HG03159 (cell line): Measurements from ENCODE around the gene DAPK1.

Experiments
- ATAC-seq: cut with Tn5 transposase; IDR thresholded peaks from one replicate; pipeline ENCODE4 v1.9.1; 2021; ENCODE audit warnings: mild to moderate bottlenecking, moderate library complexity; ENCODE audit not compliant: unreplicated experiment

The DAPK1 gene

DNA sequence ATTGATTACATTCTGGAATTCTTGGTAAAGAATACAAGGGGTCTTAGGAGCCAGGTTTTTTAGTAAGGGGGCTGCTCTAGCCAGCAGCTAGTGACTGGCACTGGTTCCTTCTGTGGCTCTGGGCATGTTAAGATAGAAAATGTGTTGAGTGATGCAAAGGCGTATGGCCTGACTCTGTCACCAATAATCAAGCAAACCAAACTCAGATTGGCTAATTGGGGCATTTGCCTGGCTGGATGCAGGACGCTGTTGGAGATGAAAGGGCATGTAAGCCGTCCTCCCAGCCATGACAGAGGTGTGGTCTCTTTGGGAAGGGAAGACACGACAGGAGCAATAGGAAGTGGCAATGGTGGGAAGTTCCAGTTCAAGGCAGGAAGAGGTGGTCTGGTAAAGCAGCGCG is 140.6 kb downstream of the DAPK1 start:
- ATAC-seq: no peak

DNA sequence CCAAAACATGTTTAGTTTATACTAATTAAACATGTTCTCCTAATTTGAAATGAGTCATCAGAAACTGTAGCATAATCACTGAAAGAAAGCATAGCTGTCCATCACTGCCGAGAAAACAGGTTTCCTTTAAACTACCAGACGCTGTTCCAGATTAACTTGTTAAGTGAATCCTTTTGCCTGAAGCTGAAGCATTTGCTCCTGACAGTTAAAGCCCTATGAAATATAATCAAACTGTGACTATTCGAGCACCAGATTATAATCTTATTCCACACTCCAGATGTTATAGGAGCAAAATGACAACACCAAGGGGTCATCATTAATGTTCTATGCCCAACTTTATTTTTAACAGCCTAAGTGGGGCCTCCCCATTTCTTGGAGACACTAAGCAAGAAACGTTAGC is 142.3 kb downstream of the DAPK1 start:
- ATAC-seq: no peak

DNA sequence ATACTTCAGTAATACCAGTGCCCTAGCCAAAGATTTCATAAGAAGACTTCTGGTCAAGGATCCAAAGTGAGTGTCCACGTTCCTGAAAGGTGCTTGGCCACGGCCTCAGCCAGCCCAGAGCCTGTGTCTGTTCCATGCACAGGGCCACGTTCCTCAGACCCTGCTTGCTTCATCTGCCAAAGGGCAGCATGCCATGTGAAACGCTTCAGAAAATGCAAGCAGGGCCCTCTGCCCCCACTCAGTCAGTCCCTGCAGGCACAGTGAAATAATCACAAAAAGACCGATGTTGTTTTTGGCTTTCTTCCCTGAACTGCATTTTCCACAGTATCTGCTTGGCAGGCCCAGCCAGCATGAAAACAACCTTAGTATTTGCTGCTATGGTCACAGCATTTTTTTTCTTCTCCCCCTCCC is 142.7 kb downstream of the DAPK1 start:
- ATAC-seq: no peak

DNA sequence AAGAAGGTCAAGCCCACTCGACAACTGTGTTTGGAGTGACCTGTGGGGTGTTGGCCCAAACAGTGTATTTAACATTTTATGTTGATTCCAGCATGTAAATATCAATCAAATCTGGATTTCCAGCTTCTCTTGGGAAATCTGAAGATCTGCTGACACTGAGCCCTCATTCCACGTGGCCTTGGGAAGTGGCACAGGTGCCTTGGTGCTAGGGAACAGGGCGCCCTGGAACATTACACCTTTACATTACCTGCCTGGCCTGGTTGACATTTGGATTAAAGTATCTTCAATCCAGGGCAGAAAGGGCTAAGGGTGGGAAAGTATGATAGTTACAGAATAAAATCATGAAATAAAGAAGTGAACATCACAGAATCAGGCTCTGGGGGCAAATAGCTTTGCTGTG is 143.4 kb downstream of the DAPK1 start:
- no peak for ATAC-seq

DNA sequence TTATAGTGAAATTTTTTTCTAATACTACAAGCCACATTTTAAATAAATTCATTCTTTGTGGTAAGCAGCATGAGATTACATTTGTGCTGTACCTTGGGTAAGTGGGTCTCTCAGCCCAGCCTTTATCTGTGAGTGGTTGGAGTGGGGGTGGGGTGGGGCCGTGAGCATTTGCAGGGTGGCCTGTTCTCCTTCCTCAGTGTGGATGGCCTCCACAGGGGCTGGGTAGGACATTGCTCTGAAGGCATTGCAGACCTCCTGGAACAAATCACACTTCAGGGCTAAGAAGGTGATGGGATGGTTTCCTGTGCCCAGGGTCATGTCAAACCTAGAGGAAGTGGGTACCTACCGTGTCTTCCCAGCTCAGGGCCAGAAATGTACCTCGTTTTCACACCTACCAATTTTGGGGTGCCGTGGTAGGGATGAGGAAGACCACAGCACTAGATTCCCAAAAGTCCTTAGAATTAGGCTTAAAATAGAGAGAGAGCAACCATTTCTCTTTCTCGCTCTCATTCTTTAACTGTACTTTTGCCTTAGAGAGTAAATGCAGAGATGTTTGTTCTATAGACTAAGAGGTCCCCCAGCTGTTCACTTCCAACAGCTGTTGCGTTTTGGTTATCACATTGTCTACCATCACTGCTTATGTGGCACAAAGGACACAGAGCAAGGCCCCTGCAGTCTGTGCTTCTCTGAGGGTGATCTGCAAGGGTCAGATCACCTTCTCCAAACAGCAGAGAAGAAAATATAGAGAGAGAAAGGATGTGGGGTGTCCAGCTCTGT is 144.9 kb downstream of the DAPK1 start:
- ATAC-seq: no peak

DNA sequence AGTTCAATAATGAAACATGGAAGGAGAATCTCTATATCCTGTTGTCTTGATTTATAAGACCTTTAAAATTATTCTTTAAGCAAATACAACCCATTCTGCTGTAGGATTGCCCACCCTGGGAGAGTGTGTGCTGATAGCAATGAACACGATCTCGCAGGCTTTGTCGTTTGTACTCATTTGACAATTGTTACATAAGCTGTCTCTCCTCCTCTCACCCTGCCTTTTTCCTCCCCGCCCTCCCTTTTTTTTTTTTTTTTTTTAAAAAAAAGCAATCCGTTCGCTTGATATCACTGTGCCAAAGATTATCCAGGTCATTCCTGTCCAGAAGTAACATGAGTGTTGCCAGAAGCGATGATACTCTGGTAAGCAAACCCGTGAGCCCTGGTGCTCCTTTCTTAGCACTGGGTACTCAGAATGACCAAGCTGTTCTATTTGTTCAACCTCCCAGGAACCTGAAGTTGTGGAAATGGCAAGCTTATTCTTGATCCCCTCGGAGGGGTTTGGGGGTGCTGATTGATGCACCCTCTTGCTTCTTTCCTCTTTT is 145.5 kb downstream of the DAPK1 start:
- no peak for ATAC-seq

DNA sequence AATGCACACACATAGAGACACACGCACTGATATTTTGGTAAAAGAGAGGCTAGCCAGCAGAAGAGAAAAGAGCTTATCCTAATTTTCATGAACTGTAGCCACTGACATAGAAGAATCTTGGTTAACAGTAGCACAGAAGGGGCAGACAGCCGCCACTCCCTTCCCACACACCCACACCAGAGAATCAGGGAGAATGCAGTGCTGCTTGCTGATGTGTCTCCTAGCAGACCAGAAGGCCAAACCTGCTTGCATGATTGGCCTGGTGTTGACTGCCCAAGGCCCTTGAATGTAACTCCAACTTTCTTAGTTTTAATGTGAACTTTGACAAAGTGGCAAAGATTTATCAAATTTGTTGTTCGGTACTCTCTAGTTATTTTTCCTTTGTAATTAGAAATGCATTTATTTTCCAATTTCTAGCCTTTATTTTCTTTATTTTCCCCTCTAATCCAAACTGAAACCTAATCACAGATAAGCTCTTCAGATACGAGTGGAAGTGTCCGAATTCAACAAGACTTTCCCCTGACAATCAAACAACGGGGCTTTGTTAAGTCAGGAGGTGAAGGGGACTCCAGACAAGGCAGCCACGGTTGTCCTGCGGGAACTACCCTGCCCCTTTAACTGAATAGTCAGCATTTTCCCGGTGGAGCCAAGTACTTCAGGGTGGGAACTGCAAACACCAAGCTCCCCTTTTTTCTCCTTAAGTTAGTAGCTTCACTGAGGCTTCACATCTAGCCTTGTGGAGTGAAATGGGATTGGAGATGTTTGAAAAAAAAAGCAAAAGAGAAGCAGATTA is 146.3 kb downstream of the DAPK1 start:
- ATAC-seq: no peak

DNA sequence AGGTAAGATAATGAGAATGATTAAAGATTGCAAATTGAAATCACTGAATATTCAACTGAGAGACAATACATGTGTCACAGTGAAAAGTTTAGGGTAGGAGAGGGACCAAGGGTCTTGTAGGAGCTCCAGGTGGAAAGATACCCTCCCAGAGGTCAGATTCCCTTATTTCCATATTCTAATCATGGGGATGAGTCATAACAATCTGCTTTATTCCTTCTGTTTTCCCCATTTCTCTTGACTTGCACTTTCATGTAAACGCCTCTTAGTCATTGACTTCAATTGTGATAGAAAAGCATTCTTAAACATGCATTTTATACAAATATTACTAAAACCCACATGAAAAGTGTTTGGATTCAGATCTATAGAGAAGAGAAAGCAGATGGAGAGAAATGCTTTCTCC is 147.0 kb downstream of the DAPK1 start:
- no peak for ATAC-seq

DNA sequence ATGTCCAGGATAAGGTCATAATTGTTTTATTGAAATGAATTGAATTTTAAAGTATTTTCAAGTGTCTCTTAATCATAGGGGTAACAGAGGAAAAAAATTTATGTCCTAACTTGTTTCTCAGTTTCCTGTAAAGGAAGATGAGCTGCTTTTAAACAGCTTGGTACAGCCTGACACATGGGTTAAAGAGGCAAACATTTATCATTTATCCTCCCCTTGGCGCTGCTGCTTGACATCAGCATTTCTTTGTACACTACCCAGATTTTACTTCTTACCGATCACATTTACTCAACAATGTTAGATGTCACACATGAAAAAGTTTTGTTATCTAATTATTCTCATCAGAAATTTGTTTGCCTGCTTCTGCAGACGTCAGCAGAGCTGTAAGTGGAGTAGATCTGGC is 148.9 kb downstream of the DAPK1 start:
- ATAC-seq: no peak

DNA sequence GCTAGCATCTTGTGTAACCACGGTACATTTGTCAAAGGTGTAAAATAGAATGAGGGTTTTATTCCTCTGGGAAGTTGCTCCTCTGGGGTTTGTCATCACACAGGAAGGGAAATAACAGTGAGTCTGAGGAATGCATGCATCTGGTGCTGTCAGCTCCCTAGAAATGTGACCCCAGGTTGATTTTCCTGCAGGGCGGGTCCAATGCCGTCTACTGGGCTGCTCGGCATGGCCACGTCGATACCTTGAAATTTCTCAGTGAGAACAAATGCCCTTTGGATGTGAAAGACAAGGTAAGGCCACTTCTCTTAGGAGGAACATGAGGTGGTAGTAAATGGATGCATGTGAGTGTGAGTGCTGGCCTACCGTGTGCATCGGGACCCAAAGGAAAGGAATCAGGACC is 149.4 kb downstream of the DAPK1 start:
- ATAC-seq: no peak

DNA sequence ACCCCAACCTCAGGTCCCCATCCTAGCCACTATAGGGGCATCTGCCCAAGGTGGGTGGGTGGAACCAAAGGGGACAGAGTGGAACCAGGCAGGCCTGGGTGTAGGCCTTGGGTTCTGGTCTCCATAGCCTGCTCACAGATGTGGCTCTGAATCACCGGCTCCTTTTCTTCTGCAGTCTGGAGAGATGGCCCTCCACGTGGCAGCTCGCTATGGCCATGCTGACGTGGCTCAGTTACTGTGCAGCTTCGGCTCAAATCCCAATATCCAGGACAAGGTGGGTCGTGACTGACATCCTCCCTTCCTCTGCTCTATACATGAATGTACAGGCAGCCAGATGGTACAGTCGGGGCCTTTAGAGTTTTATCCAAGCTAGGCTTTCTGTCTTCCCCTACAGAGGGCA is 150.9 kb downstream of the DAPK1 start:
- ATAC-seq: no peak

DNA sequence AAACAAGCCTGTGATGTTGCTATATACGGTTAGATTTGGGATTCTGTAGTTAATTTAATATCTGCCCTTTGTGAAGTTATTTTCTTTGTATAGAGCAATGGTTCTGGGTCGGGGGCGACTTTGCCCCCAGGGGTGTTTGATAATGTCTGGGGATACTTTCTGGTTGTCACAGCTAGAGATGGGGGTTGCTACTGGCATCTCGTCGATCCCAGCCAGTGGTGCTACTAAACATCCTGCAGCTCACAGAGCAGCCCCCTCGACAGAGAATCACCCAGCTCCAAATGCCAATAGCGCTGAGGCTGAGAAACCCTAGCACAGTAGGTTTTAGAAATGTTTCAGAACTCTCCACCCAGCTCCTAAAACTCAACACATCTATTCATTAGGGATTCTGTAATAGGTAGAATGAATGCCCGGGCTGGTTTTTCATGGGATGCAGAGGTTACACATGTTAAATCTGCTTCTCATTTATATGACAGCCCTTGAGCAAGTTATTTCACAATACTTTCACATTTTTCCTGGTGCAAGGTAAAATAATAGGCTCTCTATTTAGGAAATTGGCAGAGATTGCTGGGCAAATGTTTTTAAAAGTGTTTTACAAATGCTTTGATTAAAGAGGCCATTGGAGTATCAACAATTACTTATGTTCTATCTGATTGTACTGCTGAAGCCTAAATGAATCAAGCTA is 153.1 kb downstream of the DAPK1 start:
- ATAC-seq: no peak

DNA sequence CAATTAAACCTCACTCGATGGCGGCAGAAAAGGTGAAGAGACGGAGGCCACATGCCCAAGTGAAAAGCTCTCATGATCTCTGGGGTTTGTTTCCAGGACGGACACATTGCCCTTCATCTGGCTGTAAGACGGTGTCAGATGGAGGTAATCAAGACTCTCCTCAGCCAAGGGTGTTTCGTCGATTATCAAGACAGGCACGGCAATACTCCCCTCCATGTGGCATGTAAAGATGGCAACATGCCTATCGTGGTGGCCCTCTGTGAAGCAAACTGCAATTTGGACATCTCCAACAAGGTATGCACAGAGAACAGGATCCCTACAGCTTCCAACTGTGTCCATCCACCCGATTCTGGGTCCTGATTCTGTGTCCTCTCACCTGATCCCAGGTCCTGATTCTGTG is 153.8 kb downstream of the DAPK1 start:
- ATAC-seq: no peak

DNA sequence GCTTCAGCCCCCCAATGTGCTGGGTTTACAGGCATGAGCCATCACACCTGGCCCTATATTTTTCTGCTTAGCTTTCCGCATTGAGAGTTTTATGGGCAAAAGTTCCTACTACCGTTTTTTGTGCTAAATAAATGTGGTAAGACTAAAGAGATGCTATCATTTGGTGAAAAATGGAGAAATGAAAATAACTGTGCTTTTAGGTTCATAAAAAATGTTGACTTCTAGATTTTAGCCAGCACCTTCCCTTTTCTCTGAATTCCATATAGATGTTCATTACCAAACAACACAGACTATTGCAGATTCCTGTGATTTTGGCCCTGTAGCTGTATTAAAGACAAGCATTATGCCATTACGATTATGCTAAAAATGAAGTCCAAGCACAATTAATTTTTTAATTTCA is 156.3 kb downstream of the DAPK1 start:
- ATAC-seq: no peak

DNA sequence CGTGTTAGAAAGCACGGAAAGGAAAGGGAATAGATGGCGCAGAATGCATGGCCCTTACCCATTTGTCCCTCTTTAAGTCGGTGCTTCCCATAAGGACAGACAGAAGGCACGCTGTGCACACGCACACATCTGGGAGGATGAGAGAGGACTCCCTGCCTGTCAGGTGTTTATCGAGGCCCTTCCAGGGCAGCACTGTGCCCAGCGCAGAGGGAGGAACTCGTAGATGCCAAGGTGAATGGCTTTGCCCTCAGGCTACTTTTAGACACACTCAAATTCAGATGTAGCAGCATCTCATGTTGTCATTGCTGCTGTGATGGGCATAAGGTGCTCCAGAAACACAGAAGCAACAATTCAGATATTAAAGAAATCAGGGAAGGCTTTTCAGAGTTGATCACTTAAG is 158.1 kb downstream of the DAPK1 start:
- no peak for ATAC-seq

DNA sequence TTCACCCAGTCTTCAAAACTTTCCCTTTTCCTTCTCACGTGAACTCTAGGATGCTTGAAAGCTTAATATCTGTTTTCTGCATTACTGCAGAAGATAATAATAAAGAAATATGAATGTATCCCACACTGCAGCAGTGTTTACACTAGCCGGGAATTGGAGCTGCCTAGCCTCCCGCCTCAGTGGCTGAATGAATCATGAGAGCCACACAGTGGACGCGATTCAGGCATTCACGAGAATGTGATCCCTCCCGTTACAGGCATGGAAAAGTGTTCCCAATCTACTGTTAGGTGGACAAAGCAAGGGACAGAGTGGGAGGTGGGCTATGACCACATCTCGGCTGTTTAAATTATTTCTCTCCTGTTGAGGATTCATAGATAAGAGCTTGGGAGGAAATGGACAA is 158.8 kb downstream of the DAPK1 start:
- ATAC-seq: no peak

DNA sequence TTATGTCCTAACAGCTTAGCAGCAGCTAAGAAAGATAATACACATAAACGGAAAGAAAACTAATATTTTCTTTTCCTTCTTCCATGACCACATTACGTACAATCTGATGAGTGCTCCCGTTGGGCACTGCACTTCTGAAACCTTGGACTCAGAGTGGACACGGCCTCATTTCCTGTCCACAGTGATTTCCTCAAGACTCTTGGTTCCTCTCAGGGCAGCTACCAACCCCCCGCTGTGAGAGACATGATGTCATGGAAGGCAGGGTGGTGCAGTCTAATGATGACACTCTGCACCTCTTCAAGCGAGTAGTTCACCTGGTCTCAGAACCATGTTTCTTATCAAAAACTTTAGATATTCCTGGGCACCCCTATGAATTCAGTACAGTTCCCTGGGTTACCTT is 159.5 kb downstream of the DAPK1 start:
- no peak for ATAC-seq

DNA sequence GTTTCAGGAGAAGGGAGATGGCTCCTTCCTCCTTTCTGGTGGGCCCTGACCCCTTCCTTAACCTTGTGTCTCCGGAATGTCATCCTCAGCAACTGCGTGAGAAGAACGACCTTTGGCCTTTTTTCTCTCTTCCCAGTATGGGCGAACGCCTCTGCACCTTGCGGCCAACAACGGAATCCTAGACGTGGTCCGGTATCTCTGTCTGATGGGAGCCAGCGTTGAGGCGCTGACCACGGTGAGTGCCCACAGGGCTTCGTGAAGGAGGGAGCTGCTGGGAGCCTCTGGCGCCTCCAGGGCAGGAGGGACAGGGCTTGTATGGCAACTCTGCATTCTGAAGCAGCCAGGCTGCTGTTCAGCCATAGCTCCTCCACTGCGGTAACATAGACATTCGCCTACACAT is 160.2 kb downstream of the DAPK1 start:
- ATAC-seq: no peak

DNA sequence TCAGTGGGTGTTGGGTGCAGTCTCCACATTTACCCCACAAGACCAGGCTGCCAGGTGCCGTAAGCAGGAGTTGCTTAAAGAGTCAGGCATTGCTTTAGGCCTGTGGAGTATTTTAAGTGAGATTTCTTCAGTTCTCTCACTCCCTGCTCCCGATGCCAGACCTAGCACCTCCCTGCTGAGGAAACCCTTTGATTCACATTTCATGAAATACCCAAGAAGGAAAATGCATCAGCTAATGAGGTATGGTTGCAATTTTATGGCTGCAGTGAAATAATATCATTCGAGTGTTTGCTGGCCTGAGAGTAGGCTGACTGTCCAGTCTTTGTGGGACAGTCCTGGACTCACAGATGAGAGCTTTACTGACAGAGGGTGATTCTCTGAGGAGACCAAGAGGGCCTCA is 160.8 kb downstream of the DAPK1 start:
- no peak for ATAC-seq

DNA sequence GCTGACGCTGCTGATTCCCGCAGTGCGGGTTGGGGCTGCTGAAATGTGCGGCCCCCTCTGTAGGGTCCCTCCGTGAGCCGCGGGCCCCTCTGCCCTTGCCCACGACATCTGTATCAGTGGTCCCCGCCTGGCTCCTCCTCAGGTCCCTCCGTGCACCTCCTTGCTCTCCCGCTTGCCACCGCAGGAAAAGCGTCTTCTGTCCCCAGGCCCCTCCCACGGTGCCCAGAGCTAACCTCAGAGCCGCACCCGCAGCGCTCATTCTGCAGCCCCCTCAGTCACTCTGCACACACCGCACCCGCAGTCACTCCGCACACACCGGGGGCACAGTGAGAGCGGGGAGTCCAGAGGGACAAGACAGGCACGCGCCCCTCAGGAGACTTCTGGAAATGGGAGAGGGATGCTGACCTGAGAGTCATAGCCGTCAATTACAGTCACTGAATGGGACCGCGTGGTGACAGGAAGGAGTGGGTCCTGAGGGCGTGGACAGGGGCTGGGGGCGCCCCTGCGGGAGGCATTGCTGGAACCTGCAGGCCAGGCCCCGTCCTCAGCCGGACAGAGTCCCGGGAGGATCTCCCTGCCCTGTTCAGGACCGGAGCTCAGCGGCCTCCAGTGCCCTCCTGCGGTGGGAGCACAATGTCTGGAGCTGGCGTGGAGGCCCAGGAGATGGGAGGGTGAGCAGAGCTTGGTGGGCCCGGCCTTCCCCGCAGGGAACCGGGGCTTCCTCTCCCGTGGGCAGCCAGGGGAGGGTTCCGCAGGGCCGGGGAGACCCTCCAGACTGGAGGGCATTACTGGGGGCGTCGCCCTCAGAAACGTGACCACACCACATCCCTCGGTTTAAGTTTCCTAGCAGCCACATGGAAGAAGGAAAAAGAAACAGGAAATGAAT is 162.1 kb downstream of the DAPK1 start:
- ATAC-seq: no peak

DNA sequence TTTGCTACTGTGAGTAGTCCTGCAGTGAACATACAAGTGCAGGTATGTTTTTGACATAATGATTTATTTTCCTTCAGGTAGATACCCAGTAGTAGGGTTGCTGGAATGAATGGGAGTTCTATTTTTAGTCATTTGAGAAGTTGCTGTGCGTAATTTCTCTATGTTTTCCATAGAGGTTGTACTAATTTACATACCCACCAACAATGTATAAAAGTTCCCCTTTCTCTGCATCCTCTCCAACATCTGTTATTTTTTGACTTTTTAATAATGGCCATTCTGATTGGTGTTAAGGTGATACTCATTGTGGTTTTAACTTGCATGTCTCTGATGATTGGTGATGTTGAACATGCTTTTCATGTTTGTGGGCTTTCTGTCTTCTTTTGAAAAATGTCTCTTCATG is 163.6 kb downstream of the DAPK1 start:
- ATAC-seq: no peak
